Measurements from ENCODE around the gene LMAN2. TPM values are rescaled to one million over a fixed set of nuclear protein-coding genes. Genes with fewer than 3 reads are reported as not detected.

The LMAN2 gene
- total RNA-seq, 1 experiment from 2014 or later, result 128 TPM

DNA sequence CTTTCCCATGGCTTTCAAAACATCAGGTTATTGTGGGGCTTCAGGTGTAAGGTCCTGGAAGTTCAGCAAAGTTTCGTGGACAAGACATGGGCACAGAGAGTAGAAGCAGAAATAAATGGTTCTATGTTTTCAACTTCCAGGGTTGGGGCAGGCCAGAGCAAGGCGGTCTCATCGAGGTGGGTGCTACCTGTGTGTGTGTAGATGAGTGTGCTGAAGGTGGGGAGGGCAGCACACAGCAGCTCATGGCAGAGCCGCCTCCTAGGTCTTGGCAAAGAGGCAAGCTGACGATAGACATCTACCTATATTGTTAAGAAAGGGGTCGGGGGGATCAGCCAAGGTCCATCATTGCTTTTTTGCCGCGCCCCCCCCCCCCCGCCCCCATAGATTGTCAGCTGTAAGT is 51.8 kb downstream of the LMAN2 start:
- peaks cover 9 to 13% of the 10 kb centered on the region in 2 experiments; a peak in 3 of 4 replicates for H3K36me3 ChIP-seq (ENCODE audit: control insufficient read depth in 1 of 2, insufficient read depth in 2 of 2, low read length in 2 of 2)
- ChIA-PET RAD21 (ENCODE audit: low non-redundant PET in 1 of 2, low total read pairs in 2 of 2, uncharacterized antibody in 2 of 2, unreplicated experiment in 2 of 2) (no interaction called here), POLR2A (no interaction called here), CTCF (interaction anchor here (1.1 kb wide), 1 partner anchor 186 kb away, joined by 3 read pairs; no protein-coding TSS in a partner anchor)
- no peak overlapping the region for H3K27ac ChIP-seq (ENCODE audit: low read depth, low read length)
- H3K4me3 ChIP-seq (replicated peaks in 1 of 2; ENCODE audit: low read depth in 1 of 2, low read length in 2 of 2), result no peak overlapping the region
- no peak for DNase-seq (ENCODE audit: low read depth, low spot score)
- H3K79me2 ChIP-seq (ENCODE audit: insufficient read depth, low read length), result peaks cover 13% of the 10 kb centered on the region
- H3K4me1 ChIP-seq (ENCODE audit: control insufficient read depth in 1 of 2, insufficient read depth in 2 of 2, low read length in 2 of 2), result peaks cover 16 to 50% of the 10 kb centered on the region in 2 experiments
- no peak for ATAC-seq
- H3K9me2 ChIP-seq (ENCODE audit: insufficient read depth), result no peaks in the 10 kb centered on the region
- peak overlapping the region; percentile 92 for H3K4me2 ChIP-seq (ENCODE audit: low read length)
- no peak overlapping the region for H2AFZ ChIP-seq (ENCODE audit: low read depth, low read length, poor library complexity, severe bottlenecking)
- intact Hi-C loops (cut with micrococcal nuclease), result loop anchor here (2.0 to 10.0 kb wide), 3 partner anchors 185 to 645 kb away; no protein-coding TSS in a partner anchor
- BruUV-seq (replicated peaks), result no TSS peak
- no peaks in the 10 kb centered on the region for H4K20me1 ChIP-seq (ENCODE audit: insufficient read depth)
- no peaks in the 10 kb centered on the region for H3K9me3 ChIP-seq (ENCODE audit: control insufficient read depth in 1 of 2, insufficient read depth in 1 of 2, low read depth in 1 of 2, low read length in 2 of 2)
- H3K27me3 ChIP-seq (ENCODE audit: insufficient read depth, low read length), result no peaks in the 10 kb centered on the region
- TF ChIP-seq SIN3A (IDR thresholded peaks at IDR 0.05; ENCODE audit: low read depth), result no peak
- TF ChIP-seq CEBPB (IDR thresholded peaks at IDR 0.05; ENCODE audit: low read depth), result no peak
- no peak overlapping the region for H3K9ac ChIP-seq (ENCODE audit: low read length)

DNA sequence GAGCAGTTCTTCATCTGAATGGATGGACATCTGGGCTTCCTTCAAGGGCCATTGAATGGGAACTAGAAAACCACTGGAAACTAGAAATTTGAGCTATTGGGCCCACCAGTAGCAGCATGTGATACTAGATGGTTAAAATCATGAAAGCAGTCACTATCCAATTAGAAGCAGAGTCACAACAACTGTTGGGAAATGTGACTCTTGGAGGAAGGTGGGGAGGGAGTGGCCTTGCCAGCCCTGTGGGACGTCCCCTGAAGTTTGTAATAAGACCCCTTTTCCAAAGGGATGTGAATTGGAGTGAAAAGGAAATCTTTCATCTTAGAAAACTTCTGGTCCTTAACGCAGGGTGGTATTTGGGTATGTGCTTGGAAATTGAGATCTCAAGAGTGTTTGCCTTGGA is 53.5 kb downstream of the LMAN2 start:
- Histone ChIP-seq H3K9ac (ENCODE audit: low read length) (no peak overlapping the region), H3K27ac (ENCODE audit: low read depth, low read length) (no peak overlapping the region), H3K9me2 (ENCODE audit: insufficient read depth) (no peaks in the 10 kb centered on the region), H3K9me3 (ENCODE audit: control insufficient read depth in 1 of 2, insufficient read depth in 1 of 2, low read depth in 1 of 2, low read length in 2 of 2) (no peaks in the 10 kb centered on the region), H3K27me3 (ENCODE audit: insufficient read depth, low read length) (no peaks in the 10 kb centered on the region), H3K4me3 (replicated peaks in 1 of 2; ENCODE audit: low read depth in 1 of 2, low read length in 2 of 2) (no peak overlapping the region), H4K20me1 (ENCODE audit: insufficient read depth) (no peaks in the 10 kb centered on the region), H3K36me3 (ENCODE audit: control insufficient read depth in 1 of 2, insufficient read depth in 2 of 2, low read length in 2 of 2) (peaks cover 19 to 25% of the 10 kb centered on the region in 2 experiments; a peak in 3 of 4 replicates), H3K4me2 (ENCODE audit: low read length) (no peak overlapping the region), H2AFZ (ENCODE audit: low read depth, low read length, poor library complexity, severe bottlenecking) (no peak overlapping the region), H3K4me1 (ENCODE audit: control insufficient read depth in 1 of 2, insufficient read depth in 2 of 2, low read length in 2 of 2) (peaks cover 16 to 41% of the 10 kb centered on the region in 2 experiments), H3K79me2 (ENCODE audit: insufficient read depth, low read length) (no peaks in the 10 kb centered on the region)
- DNase-seq (ENCODE audit: low read depth, low spot score) (no peak), ATAC-seq (no peak)
- CTCF ChIA-PET, result interaction anchor here (2.4 kb wide), 1 partner anchor 12 kb away, joined by 10 read pairs; no protein-coding TSS in a partner anchor
- POLR2A ChIA-PET, result no interaction called here
- intact Hi-C loops (cut with micrococcal nuclease), result no loop called here
- no TSS peak for BruUV-seq (replicated peaks)
- TF ChIP-seq SP1 (IDR thresholded peaks at IDR 0.05; ENCODE audit: low read depth) (no peak), RAD21 (IDR thresholded peaks at IDR 0.05; ENCODE audit: low read depth) (no peak), ZFX (IDR thresholded peaks at IDR 0.05) (no peak), YY1 (IDR thresholded peaks at IDR 0.05; ENCODE audit: extremely low read depth, insufficient replicate concordance, low read depth, low read length) (no peak), EZH2 (IDR thresholded peaks at IDR 0.05) (no peak), ZNF274 (IDR thresholded peaks at IDR 0.05; ENCODE audit: low read depth, low read length) (no peak), EGR1 (IDR thresholded peaks at IDR 0.05; ENCODE audit: low read depth) (no peak), TCF7L2 (IDR thresholded peaks at IDR 0.05; ENCODE audit: borderline replicate concordance, extremely low read depth, insufficient read depth, insufficient read length) (no peak), JUND (IDR thresholded peaks at IDR 0.05) (no peak), POLR2AphosphoS5 (IDR thresholded peaks at IDR 0.05; ENCODE audit: low read depth, low read length) (no peak)
- TF ChIP-seq, protein P1, sequence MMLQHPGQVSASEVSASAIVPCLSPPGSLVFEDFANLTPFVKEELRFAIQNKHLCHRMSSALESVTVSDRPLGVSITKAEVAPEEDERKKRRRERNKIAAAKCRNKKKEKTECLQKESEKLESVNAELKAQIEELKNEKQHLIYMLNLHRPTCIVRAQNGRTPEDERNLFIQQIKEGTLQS (IDR thresholded peaks at IDR 0.05), result no peak
- TF ChIP-seq, protein P2, sequence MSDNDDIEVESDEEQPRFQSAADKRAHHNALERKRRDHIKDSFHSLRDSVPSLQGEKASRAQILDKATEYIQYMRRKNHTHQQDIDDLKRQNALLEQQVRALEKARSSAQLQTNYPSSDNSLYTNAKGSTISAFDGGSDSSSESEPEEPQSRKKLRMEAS (IDR thresholded peaks at IDR 0.05), result no peak
- TF ChIP-seq, protein P3, sequence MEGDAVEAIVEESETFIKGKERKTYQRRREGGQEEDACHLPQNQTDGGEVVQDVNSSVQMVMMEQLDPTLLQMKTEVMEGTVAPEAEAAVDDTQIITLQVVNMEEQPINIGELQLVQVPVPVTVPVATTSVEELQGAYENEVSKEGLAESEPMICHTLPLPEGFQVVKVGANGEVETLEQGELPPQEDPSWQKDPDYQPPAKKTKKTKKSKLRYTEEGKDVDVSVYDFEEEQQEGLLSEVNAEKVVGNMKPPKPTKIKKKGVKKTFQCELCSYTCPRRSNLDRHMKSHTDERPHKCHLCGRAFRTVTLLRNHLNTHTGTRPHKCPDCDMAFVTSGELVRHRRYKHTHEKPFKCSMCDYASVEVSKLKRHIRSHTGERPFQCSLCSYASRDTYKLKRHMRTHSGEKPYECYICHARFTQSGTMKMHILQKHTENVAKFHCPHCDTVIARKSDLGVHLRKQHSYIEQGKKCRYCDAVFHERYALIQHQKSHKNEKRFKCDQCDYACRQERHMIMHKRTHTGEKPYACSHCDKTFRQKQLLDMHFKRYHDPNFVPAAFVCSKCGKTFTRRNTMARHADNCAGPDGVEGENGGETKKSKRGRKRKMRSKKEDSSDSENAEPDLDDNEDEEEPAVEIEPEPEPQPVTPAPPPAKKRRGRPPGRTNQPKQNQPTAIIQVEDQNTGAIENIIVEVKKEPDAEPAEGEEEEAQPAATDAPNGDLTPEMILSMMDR (IDR thresholded peaks at IDR 0.05 in 2 of 3, conservative IDR thresholded peaks at IDR 0.05 in 1 of 3; ENCODE audit: borderline replicate concordance in 1 of 3, insufficient read depth in 1 of 3, low read depth in 2 of 3, low read length in 2 of 3), result no peak
- TF ChIP-seq, protein P4, sequence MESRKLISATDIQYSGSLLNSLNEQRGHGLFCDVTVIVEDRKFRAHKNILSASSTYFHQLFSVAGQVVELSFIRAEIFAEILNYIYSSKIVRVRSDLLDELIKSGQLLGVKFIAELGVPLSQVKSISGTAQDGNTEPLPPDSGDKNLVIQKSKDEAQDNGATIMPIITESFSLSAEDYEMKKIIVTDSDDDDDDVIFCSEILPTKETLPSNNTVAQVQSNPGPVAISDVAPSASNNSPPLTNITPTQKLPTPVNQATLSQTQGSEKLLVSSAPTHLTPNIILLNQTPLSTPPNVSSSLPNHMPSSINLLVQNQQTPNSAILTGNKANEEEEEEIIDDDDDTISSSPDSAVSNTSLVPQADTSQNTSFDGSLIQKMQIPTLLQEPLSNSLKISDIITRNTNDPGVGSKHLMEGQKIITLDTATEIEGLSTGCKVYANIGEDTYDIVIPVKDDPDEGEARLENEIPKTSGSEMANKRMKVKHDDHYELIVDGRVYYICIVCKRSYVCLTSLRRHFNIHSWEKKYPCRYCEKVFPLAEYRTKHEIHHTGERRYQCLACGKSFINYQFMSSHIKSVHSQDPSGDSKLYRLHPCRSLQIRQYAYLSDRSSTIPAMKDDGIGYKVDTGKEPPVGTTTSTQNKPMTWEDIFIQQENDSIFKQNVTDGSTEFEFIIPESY (IDR thresholded peaks at IDR 0.05; ENCODE audit: extremely low read depth, insufficient replicate concordance, low read length), result no peak
- RAD21 ChIA-PET (ENCODE audit: low non-redundant PET in 1 of 2, low total read pairs in 2 of 2, uncharacterized antibody in 2 of 2, unreplicated experiment in 2 of 2), result no interaction called here
